ENCODE measurements around the gene IDI2.

The IDI2 gene

GRCh38 chr10:990808-991207 is 34.9 kb downstream of the IDI2 start:
- peaks cover 28% of the 10 kb centered on the region for H3K79me2 ChIP-seq
- H3K4me1 ChIP-seq: peaks cover 13% of the 10 kb centered on the region
- H3K4me2 ChIP-seq (ENCODE audit: low read length): no peak overlapping the region
- H3K27me3 ChIP-seq (ENCODE audit: control insufficient read depth, insufficient read depth, low read length): no peaks in the 10 kb centered on the region
- H2AFZ ChIP-seq: no peak overlapping the region
- no peaks in the 10 kb centered on the region for H3K36me3 ChIP-seq (ENCODE audit: control insufficient read depth, insufficient read depth, low read length)
- TF ChIP-seq, protein P1, sequence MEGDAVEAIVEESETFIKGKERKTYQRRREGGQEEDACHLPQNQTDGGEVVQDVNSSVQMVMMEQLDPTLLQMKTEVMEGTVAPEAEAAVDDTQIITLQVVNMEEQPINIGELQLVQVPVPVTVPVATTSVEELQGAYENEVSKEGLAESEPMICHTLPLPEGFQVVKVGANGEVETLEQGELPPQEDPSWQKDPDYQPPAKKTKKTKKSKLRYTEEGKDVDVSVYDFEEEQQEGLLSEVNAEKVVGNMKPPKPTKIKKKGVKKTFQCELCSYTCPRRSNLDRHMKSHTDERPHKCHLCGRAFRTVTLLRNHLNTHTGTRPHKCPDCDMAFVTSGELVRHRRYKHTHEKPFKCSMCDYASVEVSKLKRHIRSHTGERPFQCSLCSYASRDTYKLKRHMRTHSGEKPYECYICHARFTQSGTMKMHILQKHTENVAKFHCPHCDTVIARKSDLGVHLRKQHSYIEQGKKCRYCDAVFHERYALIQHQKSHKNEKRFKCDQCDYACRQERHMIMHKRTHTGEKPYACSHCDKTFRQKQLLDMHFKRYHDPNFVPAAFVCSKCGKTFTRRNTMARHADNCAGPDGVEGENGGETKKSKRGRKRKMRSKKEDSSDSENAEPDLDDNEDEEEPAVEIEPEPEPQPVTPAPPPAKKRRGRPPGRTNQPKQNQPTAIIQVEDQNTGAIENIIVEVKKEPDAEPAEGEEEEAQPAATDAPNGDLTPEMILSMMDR (IDR thresholded peaks at IDR 0.05): no peak
- H3K4me3 ChIP-seq (ENCODE audit: low read depth, low read length): no peak overlapping the region
- no peak overlapping the region for H3K9ac ChIP-seq
- no peak overlapping the region for H3K27ac ChIP-seq
- H3K9me3 ChIP-seq (ENCODE audit: control insufficient read depth, low read length): no peaks in the 10 kb centered on the region

DNA sequence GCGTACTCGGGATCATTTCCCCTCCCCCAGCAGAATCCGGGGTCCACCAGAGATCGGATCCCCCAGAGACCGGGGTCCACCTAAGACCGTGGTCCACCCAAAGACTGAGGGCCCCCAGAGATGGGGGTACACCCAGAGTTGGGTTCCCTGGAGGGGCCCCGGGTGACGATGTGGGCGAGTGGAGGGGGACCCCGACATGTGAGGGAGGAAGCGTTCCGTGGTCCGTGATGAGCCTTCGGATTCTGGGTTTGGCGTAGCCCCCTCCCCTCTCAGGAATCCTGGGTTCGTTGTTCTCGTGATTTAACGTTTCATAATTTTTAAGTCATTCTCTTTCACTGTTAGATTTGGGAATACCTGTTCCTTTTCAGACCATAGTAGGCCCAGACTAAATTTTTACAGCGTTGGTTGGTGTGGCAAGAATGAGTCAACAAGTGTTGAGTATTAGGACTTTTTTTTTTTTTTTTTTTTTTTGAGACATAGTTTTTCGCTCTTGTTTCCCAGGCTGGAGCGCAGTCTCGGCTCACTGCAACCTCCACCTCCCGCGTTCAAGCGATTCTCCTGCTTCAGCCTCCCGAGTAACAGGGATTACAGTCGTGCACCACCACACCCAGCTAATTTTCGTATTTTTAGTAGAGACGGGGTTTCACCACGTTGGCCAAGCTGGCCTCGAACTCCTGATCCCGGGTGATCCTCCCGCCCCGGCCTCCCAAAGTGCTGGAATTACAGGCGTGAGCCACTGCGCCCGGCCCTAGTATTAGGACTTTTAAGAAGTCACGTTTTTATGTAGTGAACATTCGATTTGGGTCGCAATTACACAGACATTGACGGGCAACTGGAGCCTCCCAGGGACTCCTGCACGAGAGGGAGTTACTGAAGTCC is 36.8 kb downstream of the IDI2 start:
- Histone ChIP-seq H3K4me3 (ENCODE audit: low read depth, low read length) (peak overlapping the region; percentile 89), H3K27me3 (ENCODE audit: control insufficient read depth, insufficient read depth, low read length) (no peaks in the 10 kb centered on the region), H3K4me2 (ENCODE audit: low read length) (peak overlapping the region; percentile 89), H2AFZ (peak overlapping the region; percentile 91), H3K4me1 (peaks cover 16% of the 10 kb centered on the region), H3K36me3 (ENCODE audit: control insufficient read depth, insufficient read depth, low read length) (no peaks in the 10 kb centered on the region), H3K27ac (peak overlapping the region; percentile 82), H3K9me3 (ENCODE audit: control insufficient read depth, low read length) (no peaks in the 10 kb centered on the region), H3K9ac (peak overlapping the region; percentile 72), H3K79me2 (peaks cover 30% of the 10 kb centered on the region)
- TF ChIP-seq, protein P1 (IDR thresholded peaks at IDR 0.05): no peak

- Histone ChIP-seq H3K4me1 (peaks cover 16% of the 10 kb centered on the region), H3K27me3 (ENCODE audit: control insufficient read depth, insufficient read depth, low read length) (no peaks in the 10 kb centered on the region), H3K79me2 (peaks cover 30% of the 10 kb centered on the region), H3K4me2 (ENCODE audit: low read length) (peak within 1 kb of the TSS; percentile 89), H3K36me3 (ENCODE audit: control insufficient read depth, insufficient read depth, low read length) (no peaks in the 10 kb centered on the region), H3K4me3 (ENCODE audit: low read depth, low read length) (peak within 1 kb of the TSS; percentile 89), H3K27ac (peak within 1 kb of the TSS; percentile 82), H3K9me3 (ENCODE audit: control insufficient read depth, low read length) (no peaks in the 10 kb centered on the region), H2AFZ (peak within 1 kb of the TSS; percentile 91), H3K9ac (peak within 1 kb of the TSS; percentile 72)
- TF ChIP-seq, protein P1 (IDR thresholded peaks at IDR 0.05): peak; percentile 17
Measured at GRCh38 chr10:987870-988666, 37.6 kb downstream of the IDI2 start, which contains the start of gene GTPBP4. Gene GTPBP4 (plus strand): TSS chr10:988434. CDS start chr10:988480, 46 bp downstream.

- Histone ChIP-seq H3K79me2 (peaks cover 30% of the 10 kb centered on the region), H3K9ac (peak overlapping the region; percentile 72), H3K27me3 (ENCODE audit: control insufficient read depth, insufficient read depth, low read length) (no peaks in the 10 kb centered on the region), H3K4me1 (peaks cover 16% of the 10 kb centered on the region), H3K36me3 (ENCODE audit: control insufficient read depth, insufficient read depth, low read length) (no peaks in the 10 kb centered on the region), H3K4me3 (ENCODE audit: low read depth, low read length) (peak overlapping the region; percentile 89), H3K27ac (peak overlapping the region; percentile 82), H3K4me2 (ENCODE audit: low read length) (peak overlapping the region; percentile 77), H3K9me3 (ENCODE audit: control insufficient read depth, low read length) (no peaks in the 10 kb centered on the region), H2AFZ (peak overlapping the region; percentile 91)
- TF ChIP-seq, protein P1 (IDR thresholded peaks at IDR 0.05): no peak
Measured at GRCh38 chr10:987620-987869, 38.1 kb downstream of the IDI2 start.
